GM18519 (cell line): Measurements from ENCODE around the gene RFX1.
"Not testable (repeated sequence)": the region's sequence is repeated elsewhere in the genome, so short reads cannot be mapped to it uniquely, and the experiment has no call there.

Experiments used
- ATAC-seq: cut with Tn5 transposase; IDR thresholded peaks from one replicate; pipeline ENCODE4 v1.9.1; 2021; ENCODE audit warnings: mild to moderate bottlenecking, moderate library complexity; ENCODE audit not compliant: unreplicated experiment, low FRiP score

RFX1 gene

GRCh38 chr19:13942023-13942684, 64.0 kb downstream of the RFX1 start:
- no peak for ATAC-seq

DNA sequence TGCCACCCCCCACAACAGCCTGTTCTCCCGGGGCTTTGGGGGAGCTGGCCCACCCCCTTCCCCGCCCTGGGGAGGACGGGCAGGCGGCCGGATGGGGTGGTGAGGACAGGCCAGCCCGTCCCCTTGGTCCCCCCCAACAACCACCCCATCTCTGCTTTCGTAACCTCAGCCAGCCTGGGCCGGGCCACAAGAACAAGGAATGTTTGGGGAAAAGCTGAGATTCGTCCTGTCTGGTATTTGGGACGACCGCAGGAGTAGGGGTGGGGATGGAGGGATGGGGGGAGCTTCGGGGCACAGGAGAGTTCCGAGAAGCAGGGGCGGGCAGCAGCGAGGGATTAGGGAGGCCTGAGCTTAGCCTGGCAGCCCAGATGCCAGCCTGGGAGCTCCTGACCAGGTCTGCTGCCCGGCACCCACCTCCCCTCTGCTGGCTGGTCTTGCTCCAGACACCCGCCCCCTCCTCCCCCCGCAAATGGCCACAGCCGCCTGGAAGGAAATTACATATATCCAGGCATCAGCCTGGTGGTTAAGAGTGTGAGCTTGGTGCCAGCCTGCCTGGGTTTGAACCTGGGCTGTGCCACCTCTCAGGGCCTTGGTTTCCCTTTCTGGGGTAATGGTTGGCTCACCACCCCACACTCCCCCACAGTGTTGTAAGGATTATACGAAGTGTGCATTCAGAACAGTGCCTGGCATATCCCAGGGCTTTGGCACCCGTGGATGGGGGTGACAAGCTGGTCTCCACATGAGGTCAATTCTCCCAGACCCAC, 67.6 kb downstream of the RFX1 start, which contains the start of gene PODNL1:
Gene PODNL1 (minus strand): TSS at position 117 of the 764 bp plus-strand sequence. CDS start 236 bp downstream, outside the sequence.
- ATAC-seq: no peak

DNA sequence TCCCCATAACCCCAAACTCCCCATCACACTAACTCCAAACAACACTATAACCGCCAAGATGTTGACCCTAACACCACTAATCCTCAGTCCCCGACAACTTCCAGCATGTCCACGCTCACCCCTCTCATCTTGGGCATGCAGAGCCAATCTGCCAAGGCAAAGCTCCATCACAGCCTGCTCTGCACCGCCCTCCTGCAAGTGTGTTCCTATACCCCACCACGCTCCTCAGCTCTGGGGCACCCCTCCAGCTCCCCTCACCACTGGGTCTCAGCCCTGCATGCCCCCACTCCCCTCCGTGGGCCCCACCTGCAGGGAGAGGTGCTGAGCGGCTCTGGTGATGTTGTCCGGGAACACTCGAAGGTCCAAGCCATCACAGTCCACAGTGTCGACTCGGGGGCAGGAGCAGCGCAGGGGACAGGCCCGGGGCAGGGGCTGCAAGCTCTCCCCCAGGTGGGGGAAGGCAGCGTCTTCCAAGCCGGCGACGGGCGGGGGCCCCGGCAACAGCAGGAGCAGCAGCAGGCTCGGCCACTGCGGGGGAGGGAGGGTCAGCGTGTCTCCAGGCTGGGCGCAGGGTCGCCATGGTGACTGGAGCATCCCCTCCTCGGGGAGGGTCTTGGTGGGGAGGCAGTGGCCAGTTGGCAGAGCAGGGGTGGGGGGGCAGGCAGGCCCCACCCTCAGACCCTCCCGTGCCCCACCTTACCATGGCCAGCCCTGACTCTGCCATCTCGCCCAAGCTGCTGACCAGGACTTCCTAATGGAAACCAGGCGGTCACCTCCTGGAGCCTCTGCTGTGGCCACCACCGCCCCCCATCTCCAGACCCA, 68.4 kb downstream of the RFX1 start:
- no peak for ATAC-seq

GRCh38 chr19:13935765-13936510, 70.2 kb downstream of the RFX1 start:
- no peak for ATAC-seq

DNA sequence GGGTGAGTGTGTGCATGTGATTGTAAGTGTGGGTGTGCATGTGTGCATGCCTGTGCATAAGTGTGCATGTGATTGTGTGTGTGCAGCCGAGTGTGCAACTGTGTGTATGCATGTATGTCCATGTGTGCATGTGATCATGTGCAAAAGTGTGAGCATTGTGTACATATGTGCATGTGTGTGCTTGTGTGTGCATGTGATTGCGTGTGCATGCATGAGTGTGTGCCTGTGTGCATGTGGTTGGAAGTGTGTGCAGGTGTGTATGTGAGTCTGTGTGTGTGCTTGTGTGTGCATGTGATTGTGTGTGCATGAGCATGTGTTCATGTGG, 71.4 kb downstream of the RFX1 start:
- ATAC-seq: no peak

- no peak for ATAC-seq
These were observed 73.2 kb downstream of the RFX1 start for GRCh38 chr19:13932911-13933393.

DNA sequence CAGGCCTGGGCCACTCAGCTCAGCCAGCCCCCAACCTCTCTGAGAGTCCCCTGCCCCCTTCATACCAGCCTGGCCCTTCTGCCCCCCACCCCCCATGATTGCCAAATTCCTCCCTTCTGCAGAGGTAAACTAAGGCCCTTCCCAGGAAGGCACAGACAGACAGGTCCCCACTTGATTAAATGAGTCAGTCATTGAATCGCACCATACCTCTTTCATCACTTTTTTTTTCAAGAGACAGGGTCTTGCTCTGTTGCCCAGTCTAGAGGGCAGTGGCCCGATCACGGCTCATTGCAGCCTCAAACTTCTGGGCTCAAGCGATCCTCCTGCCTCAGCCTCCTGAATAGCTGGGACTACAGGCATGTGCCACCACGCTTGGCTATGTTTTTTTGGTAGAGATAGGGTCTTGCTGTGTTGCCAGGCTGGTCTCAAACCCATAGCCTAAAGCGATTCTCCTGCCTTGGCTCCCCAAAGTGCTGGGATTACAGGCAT, 73.9 kb downstream of the RFX1 start:
- ATAC-seq: no peak

- ATAC-seq: no peak
These were observed 74.5 kb downstream of the RFX1 start for GRCh38 chr19:13931391-13932148.

GRCh38 chr19:13930402-13930801, 75.7 kb downstream of the RFX1 start:
- ATAC-seq: no peak

DNA sequence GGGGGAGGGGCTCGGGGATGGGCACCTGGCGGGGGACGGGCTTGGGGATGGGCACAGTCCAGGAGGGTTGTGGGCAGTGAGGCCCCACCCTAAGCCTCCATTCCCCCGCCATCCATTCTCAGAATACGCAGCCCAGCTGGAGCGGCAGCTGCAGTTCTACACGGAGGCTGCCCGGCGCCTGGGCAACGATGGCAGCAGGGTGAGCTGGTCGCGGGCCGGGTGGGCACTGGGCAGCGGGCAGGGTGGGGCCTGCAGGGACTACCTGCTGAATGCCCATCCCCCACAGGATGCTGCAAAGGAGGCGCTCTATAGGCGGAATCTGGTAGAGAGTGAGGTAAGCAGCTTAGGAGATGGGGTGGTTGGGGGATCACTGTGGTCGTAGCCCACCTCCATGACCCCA, 76.2 kb downstream of the RFX1 start:
- ATAC-seq: no peak

GRCh38 chr19:13929340-13929739, 76.8 kb downstream of the RFX1 start:
- ATAC-seq: no peak

DNA sequence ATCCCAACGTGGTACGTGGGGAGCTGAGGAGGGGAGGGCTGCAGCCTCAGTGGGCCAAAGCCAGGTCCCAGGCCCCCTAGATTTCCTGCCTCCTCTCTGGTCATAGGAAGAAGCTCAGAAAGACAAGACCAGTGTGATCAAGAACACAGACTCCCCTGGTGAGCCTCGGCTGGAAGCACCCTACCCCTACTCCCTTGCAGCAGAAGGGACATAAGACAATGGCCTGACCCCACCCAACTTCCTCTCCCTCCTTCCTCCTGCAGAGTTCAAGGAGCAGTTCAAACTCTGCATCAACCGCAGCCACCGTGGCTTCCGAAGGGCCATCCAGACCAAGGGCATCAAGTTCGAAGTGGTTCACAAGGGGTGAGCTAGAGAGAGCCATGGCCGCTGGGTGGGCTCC, 79.4 kb downstream of the RFX1 start:
- no peak for ATAC-seq

GRCh38 chr19:13926010-13926409, 80.1 kb downstream of the RFX1 start:
- ATAC-seq: no peak

GRCh38 chr19:13923194-13923987, 82.7 kb downstream of the RFX1 start:
- ATAC-seq: no peak

- not testable (repeated sequence) for ATAC-seq
These were observed 84.0 kb downstream of the RFX1 start for GRCh38 chr19:13922118-13922517.

GRCh38 chr19:13920940-13921747, 85.0 kb downstream of the RFX1 start:
- ATAC-seq: no peak

- ATAC-seq: no peak
These were observed 85.6 kb downstream of the RFX1 start for GRCh38 chr19:13920524-13920923.
